GM21390 (cell line): ENCODE data around the gene AURKAIP1.
"Not testable (repeated sequence)": the region's sequence is repeated elsewhere in the genome, so short reads cannot be mapped to it uniquely, and the experiment has no call there.

Experiments used
- ATAC-seq: cut with Tn5 transposase; IDR thresholded peaks from one replicate; pipeline ENCODE4 v1.9.1; 2021; ENCODE audit not compliant: unreplicated experiment

The AURKAIP1 gene

GRCh38 chr1:1387098-1388077, 12.4 kb upstream of the AURKAIP1 start:
- no peak for ATAC-seq

GRCh38 chr1:1385931-1386330, 10.9 kb upstream of the AURKAIP1 start:
- no peak for ATAC-seq

- not testable (repeated sequence) for ATAC-seq
Measured at GRCh38 chr1:1385339-1385738, 10.3 kb upstream of the AURKAIP1 start.

- ATAC-seq, result no peak
Measured at GRCh38 chr1:1381294-1381693, 6.3 kb upstream of the AURKAIP1 start.

- ATAC-seq, result no peak
Measured at GRCh38 chr1:1380860-1381259, 5.9 kb upstream of the AURKAIP1 start.

GRCh38 chr1:1377540-1378205, 2.7 kb upstream of the AURKAIP1 start:
- ATAC-seq, result no peak

GRCh38 chr1:1376551-1377226, 1.7 kb upstream of the AURKAIP1 start:
- no peak for ATAC-seq

- no peak for ATAC-seq
Measured at GRCh38 chr1:1374589-1374928, 448 bp downstream of the AURKAIP1 start.

GRCh38 chr1:1373815-1374588, 1.0 kb downstream of the AURKAIP1 start:
- no peak for ATAC-seq

GRCh38 chr1:1373051-1373814, 1.8 kb downstream of the AURKAIP1 start:
- ATAC-seq, result no peak

GRCh38 chr1:1371746-1372711, 3.0 kb downstream of the AURKAIP1 start:
- no peak for ATAC-seq

- no peak for ATAC-seq
Measured at GRCh38 chr1:1371364-1371745, 3.7 kb downstream of the AURKAIP1 start.

GRCh38 chr1:1370771-1371300, 4.2 kb downstream of the AURKAIP1 start:
- no peak for ATAC-seq

- not testable (repeated sequence) for ATAC-seq
Measured at GRCh38 chr1:1370094-1370493, 4.9 kb downstream of the AURKAIP1 start.

- no peak for ATAC-seq
Measured at GRCh38 chr1:1367315-1367714, 7.7 kb downstream of the AURKAIP1 start.

GRCh38 chr1:1366699-1367066, 8.3 kb downstream of the AURKAIP1 start:
- ATAC-seq, result no peak

- no peak for ATAC-seq
Measured at GRCh38 chr1:1365875-1366698, 8.9 kb downstream of the AURKAIP1 start.

GRCh38 chr1:1364266-1364665, 10.7 kb downstream of the AURKAIP1 start:
- ATAC-seq, result no peak
